HL-60 (cell line): ENCODE data around the gene CLK4.
A peak's percentile ranks its signal among the peaks of the same experiment; 100 is the strongest.

Source experiments
- DNase-seq, 2 experiments: peaks; one replicate each; pipeline ENCODE4 v3.0.0-alpha.2; 2010 to 2020; ENCODE audit warnings: low read depth in 1 of 2, low spot score in 1 of 2
- H3K27ac ChIP-seq: fragments of 250-450 bp; sonication (Bioruptor Pico); replicated peaks from 2 replicates; pipeline ENCODE4 v1.5.1; 2020; ENCODE audit warnings: mild to moderate bottlenecking, moderate library complexity
- H3K27me3 ChIP-seq: fragments of 250-450 bp; sonication (Bioruptor Pico); 2 replicates; pipeline ENCODE4 v1.5.1; 2021; ENCODE audit warnings: mild to moderate bottlenecking, moderate library complexity; ENCODE audit not compliant: insufficient read depth, poor library complexity, severe bottlenecking
- H3K4me3 ChIP-seq: replicated peaks from 2 replicates; pipeline ENCODE4 v1.5.1; 2011; ENCODE audit warnings: mild to moderate bottlenecking, control low read depth, low read length; ENCODE audit not compliant: insufficient read depth
- GABPA ChIP-seq: IDR thresholded peaks from 2 replicates; pipeline ENCODE4 v1.6.1; 2012; ENCODE audit warnings: low read depth
- POLR2AphosphoS5 ChIP-seq: IDR thresholded peaks from 2 replicates; pipeline ENCODE4 v1.6.1; 2012; ENCODE audit warnings: low read depth
- SPI1 ChIP-seq: IDR thresholded peaks from 2 replicates; pipeline ENCODE4 v1.6.1; 2012; ENCODE audit warnings: low read depth, mild to moderate bottlenecking, borderline replicate concordance
- long read RNA-seq: library from polyadenylated mRNA; unstranded; transcript quantifications from one replicate; pipeline ENCODE4 v2.0.0, GENCODE V29; 2020
- TF ChIP-seq, protein P1 (sequence below): IDR thresholded peaks from 2 replicates; pipeline ENCODE4 v1.6.1; 2012; ENCODE audit warnings: low read depth; ENCODE audit not compliant: insufficient replicate concordance
- TF ChIP-seq, protein P2 (sequence below): IDR thresholded peaks from one replicate; pipeline ENCODE4 v1.5.1; 2011; ENCODE audit warnings: low read length, control low read depth, inconsistent platforms; ENCODE audit not compliant: insufficient read depth

CLK4 gene
- long read RNA-seq, transcript CLK4-208 (2 exons, 1,690 nt): minor isoform, 5 of 112 reads
- long read RNA-seq, transcript CLK4-203 (12 exons, 3,462 nt): minor isoform, 12 of 112 reads
- long read RNA-seq, transcript CLK4-201 (13 exons, 2,568 nt): major isoform, 42 of 112 reads
- long read RNA-seq, partial matches to known transcripts: 4 of 112 reads
- long read RNA-seq, other reads (novel, unspliced or antisense): 47 of 112 reads

DNA sequence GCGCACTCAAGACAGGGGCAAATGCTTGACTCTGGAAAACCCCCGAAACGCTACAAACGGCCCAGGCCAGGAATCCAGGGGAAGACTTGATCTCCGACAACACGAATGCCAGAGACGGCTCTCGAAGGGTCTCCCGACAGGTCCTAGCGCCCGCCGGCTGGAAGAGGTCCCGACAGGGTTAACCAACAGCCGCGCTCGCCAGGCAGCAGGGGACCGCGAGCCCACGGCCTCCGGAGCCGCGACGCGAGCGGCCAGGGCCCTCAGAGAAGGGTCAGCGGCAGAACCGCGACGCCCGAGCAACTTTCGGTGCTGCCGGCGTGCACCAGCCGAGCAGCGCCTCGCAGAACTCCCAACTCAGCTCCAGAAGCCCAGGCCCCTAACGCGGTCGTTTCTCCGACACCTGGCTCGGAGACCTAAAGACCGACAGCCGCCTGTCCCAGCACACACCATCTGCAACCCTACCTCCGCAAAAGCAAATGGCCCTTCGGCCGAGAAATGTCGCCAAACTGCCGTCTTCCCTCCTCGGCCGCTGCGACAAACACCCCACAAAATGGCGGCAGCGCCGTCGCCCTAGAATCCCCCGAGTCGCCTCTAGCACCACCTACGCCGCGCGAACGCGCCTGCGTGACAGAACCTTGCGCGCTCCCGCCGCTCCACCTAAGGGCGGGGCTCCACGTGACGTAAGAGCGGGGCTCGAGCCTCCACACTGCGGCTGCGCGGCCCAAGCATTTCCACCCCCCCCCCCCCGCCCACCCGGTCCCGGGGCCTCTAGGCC lies at the start of gene CLK4:
CLK4 (minus strand) TSS at position 567 of the 775 bp plus-strand sequence. CDS start 3,634 bp downstream, outside the sequence.
- Histone ChIP-seq H3K4me3 (peak within 1 kb of the TSS; percentile 88), H3K27me3 (no peaks in the 10 kb centered on the region), H3K27ac (peak within 1 kb of the TSS; percentile 96)
- peak; percentile 88 to 95 for DNase-seq
- no peak for TF ChIP-seq SPI1
- peak; percentile 67 for TF ChIP-seq POLR2AphosphoS5
- TF ChIP-seq, protein P1, sequence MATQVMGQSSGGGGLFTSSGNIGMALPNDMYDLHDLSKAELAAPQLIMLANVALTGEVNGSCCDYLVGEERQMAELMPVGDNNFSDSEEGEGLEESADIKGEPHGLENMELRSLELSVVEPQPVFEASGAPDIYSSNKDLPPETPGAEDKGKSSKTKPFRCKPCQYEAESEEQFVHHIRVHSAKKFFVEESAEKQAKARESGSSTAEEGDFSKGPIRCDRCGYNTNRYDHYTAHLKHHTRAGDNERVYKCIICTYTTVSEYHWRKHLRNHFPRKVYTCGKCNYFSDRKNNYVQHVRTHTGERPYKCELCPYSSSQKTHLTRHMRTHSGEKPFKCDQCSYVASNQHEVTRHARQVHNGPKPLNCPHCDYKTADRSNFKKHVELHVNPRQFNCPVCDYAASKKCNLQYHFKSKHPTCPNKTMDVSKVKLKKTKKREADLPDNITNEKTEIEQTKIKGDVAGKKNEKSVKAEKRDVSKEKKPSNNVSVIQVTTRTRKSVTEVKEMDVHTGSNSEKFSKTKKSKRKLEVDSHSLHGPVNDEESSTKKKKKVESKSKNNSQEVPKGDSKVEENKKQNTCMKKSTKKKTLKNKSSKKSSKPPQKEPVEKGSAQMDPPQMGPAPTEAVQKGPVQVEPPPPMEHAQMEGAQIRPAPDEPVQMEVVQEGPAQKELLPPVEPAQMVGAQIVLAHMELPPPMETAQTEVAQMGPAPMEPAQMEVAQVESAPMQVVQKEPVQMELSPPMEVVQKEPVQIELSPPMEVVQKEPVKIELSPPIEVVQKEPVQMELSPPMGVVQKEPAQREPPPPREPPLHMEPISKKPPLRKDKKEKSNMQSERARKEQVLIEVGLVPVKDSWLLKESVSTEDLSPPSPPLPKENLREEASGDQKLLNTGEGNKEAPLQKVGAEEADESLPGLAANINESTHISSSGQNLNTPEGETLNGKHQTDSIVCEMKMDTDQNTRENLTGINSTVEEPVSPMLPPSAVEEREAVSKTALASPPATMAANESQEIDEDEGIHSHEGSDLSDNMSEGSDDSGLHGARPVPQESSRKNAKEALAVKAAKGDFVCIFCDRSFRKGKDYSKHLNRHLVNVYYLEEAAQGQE: peak; percentile 61

DNA sequence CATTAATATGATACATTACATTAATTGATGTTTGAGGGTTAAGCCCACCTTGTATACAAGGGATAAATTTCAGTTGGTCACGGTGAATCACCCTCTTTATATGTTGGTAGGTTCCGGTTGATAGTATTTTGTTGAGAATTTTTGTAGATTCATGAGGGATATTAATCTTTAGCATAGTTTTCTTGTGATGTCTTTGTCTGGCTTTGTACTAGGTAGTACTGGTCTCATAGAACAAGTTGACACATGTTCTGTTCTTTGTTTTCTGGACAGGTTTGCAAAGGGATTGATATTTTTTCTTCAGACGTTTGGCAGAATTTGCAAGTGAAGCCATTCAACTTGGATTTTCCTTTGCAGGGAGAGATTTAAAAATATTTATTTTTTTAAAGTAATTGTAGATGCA lies 49.1 kb upstream of the CLK4 start:
- Histone ChIP-seq H3K27me3 (no peaks in the 10 kb centered on the region), H3K4me3 (no peak overlapping the region), H3K27ac (no peak overlapping the region)
- DNase-seq: no peak
- TF ChIP-seq GABPA (no peak), SPI1 (no peak), POLR2AphosphoS5 (no peak)
- TF ChIP-seq, protein P1: no peak
- TF ChIP-seq, protein P2, sequence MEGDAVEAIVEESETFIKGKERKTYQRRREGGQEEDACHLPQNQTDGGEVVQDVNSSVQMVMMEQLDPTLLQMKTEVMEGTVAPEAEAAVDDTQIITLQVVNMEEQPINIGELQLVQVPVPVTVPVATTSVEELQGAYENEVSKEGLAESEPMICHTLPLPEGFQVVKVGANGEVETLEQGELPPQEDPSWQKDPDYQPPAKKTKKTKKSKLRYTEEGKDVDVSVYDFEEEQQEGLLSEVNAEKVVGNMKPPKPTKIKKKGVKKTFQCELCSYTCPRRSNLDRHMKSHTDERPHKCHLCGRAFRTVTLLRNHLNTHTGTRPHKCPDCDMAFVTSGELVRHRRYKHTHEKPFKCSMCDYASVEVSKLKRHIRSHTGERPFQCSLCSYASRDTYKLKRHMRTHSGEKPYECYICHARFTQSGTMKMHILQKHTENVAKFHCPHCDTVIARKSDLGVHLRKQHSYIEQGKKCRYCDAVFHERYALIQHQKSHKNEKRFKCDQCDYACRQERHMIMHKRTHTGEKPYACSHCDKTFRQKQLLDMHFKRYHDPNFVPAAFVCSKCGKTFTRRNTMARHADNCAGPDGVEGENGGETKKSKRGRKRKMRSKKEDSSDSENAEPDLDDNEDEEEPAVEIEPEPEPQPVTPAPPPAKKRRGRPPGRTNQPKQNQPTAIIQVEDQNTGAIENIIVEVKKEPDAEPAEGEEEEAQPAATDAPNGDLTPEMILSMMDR: no peak

DNA sequence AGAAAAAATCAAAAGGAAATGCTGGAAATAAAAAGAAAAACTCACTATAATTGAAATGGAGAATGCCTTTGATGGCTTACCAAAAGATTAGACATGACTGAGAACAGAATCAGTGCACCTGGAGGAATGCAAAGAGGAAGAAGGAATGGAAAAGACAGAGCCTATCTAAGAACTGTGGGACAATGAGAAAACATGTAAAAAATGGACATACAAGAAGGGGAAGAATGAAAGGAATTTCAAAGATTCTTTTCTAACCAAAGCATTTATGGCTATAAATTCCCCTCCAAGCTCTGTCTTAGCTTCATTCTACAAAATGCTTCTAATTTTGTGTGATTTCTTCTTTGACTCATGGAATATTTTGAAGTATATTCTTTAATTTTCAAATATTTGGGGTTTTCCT lies 47.5 kb upstream of the CLK4 start:
- H3K27ac ChIP-seq: no peak overlapping the region

More for the DNA sequence above, 47.5 kb upstream of the CLK4 start:
- Histone ChIP-seq H3K27me3 (no peaks in the 10 kb centered on the region), H3K4me3 (no peak overlapping the region)
- DNase-seq: no peak
- TF ChIP-seq, protein P2: no peak
- TF ChIP-seq POLR2AphosphoS5 (no peak), GABPA (no peak), SPI1 (no peak)
- TF ChIP-seq, protein P1: no peak
